SK-N-SH (cell line): ENCODE data around the gene LYPD5.

ENCODE experiments used
- PBX3 ChIP-seq: IDR thresholded peaks from 2 replicates; pipeline ENCODE4; 2012
- POLR2AphosphoS5 ChIP-seq: IDR thresholded peaks from 2 replicates; pipeline ENCODE4 v1.6.1; 2012; ENCODE audit warnings: low read depth, low read length
- TF ChIP-seq, protein P1 (sequence below): fragments of 200-600 bp; sonication (generic); IDR thresholded peaks from 2 replicates; pipeline ENCODE4 v1.6.1; 2017; ENCODE audit warnings: antibody characterized with exemption, mild to moderate bottlenecking, moderate library complexity
- TF ChIP-seq, protein P2 (sequence below): IDR thresholded peaks from 2 replicates; pipeline ENCODE4 v1.4.0; 2012; ENCODE audit warnings: low read depth

- TF ChIP-seq, protein P1, sequence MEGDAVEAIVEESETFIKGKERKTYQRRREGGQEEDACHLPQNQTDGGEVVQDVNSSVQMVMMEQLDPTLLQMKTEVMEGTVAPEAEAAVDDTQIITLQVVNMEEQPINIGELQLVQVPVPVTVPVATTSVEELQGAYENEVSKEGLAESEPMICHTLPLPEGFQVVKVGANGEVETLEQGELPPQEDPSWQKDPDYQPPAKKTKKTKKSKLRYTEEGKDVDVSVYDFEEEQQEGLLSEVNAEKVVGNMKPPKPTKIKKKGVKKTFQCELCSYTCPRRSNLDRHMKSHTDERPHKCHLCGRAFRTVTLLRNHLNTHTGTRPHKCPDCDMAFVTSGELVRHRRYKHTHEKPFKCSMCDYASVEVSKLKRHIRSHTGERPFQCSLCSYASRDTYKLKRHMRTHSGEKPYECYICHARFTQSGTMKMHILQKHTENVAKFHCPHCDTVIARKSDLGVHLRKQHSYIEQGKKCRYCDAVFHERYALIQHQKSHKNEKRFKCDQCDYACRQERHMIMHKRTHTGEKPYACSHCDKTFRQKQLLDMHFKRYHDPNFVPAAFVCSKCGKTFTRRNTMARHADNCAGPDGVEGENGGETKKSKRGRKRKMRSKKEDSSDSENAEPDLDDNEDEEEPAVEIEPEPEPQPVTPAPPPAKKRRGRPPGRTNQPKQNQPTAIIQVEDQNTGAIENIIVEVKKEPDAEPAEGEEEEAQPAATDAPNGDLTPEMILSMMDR: no peak
- TF ChIP-seq, protein P2, sequence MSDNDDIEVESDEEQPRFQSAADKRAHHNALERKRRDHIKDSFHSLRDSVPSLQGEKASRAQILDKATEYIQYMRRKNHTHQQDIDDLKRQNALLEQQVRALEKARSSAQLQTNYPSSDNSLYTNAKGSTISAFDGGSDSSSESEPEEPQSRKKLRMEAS: no peak
- TF ChIP-seq POLR2AphosphoS5 (no peak), PBX3 (no peak)
Measured at GRCh38 chr19:43812688-43813087, 10.4 kb upstream of the LYPD5 start.
